ENCODE measurements around the gene RBFOX1.

The RBFOX1 gene

DNA sequence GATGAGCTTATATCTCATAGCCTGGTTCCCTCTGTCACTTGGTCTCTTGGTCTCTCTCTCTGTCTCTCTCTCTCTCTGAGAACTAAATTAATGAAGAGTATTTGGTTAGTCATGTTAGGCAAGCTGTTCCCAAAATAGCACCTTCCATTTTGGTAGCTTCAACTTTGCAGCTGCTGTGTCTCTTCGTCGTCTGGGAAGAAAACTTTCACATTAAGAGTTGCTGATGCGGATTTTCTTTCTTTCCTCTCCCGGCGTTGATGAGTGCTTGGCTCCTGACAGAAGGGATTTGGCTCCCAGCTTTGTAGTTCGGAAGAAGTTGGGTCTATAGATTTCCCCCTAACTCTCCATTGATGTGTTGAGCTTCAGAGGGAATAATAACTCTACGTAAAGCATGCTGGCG lies at the start of gene RBFOX1:
Gene RBFOX1, plus strand, starts transcription at position 235 of the 400 bp plus-strand sequence.
- DNase-seq = no peak

DNA sequence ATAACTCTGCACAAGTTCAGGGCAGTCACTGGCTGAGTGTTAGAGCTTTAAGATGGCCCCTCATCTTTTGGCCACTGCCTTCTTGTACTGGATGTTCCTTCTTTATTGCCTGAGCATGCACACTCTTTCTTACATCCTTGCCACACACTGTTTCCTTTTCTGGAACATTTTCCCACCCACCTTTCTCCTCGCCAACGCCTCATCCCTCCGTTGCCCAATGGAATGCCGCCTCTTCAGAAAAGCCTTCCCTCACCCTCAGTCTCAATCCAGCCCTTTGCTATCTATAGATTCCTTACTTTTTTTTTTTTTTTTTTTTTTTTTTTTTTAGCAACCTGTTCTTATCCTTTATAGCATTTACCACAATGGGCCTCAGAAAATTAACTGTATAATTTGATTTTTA lies 47.9 kb upstream of the RBFOX1 start:
- no peak for DNase-seq

DNA sequence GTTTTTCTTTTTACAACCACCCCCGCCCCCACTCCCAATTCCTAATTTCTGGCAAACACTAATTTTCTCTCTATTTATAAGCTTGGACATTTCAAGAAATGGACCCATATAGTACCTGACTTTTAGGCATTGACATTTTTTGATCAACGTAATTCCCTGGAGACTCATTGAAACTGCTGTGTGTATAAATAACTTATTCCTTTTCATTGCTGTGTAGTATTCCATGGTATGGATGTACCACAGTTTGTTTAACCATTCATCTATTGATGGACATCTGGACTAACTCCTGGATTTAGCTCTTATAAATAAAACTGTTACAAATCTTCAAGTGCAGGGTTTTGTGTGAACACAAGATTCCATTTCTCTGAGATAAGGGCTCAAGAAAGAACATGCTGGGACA lies 47.1 kb upstream of the RBFOX1 start:
- no peak for DNase-seq

DNA sequence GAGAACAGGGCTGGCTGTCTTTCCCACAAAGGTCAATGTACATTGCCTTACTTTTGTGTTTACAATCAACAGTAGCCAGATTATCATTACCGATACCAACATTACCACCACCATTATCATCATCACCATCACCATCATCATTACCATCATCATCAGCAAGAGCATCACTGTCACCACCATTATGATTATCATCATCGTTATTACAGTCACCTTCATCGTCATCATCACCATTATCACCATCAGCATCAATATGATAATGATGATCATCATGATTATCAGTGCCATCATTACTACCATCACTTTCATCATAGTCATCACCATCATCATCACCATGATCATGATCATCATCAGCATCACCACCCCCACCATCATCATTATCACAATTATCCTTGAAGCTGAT lies 43.3 kb upstream of the RBFOX1 start:
- DNase-seq = no peak

DNA sequence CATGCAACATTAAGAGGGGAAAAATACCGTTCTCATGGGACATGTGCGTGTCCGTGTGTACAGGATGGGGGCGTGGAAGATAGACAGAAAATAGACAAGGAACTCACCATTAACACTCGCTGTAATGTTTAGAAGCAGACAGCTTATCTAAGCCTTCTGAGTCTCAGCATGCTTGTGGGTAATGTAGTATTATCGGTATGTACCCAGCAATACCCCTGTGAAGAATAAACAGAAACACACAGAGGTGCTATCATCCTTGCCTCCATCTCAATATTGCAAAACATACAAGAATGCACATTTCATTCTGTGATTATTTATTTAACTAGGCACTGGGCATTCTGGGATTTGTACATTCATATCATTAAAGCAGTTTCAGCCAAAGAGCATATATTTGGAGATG lies 42.0 kb upstream of the RBFOX1 start:
- no peak for DNase-seq

DNA sequence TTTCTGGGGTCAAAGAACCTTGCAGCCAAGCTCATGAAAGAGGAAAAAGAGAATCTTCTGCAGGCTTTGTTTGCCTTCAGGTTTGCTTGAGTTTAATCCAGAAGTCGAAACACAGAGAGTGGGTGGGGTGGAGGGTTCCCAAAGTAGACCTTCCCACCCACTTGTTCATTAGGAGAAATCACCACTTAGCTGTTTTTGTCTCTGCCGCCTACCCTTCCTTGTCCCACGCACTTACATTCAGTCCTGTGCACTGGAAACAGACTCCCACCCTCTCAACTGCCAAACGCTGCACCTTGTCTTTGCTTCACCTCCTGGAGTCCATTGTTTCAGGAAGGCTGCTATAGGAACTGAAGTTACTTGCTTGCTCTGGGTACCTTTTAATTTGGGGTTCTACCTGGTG lies 38.6 kb upstream of the RBFOX1 start:
- no peak for DNase-seq

DNA sequence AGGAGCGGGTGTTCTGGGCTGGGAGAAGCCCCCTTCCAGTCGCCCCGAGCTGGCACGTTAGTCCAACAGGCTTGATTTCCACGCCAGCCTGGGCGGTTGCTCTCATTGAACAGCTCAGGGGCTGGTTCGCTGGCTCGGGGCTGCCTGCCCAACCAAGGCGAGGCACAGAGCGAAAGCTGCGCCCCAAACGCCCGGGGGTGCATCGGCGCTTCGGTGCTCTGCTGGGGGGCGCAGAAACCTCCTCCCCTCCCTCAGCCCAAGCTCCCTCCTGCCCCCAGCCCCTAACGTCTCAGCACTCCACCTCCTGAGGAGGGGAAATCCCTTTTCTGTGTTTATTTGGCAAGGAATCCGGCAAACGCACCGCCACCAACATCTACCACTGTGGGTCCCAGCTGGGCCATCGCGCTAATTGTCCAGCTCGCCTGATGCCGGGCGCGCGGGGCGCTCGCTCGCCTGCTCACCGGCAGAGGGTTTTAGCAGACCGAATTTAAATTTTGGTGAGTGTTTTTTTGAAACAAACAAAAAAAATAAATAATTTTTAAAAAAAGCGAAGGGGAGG lies 29.5 kb upstream of the RBFOX1 start:
- DNase-seq = no peak

DNA sequence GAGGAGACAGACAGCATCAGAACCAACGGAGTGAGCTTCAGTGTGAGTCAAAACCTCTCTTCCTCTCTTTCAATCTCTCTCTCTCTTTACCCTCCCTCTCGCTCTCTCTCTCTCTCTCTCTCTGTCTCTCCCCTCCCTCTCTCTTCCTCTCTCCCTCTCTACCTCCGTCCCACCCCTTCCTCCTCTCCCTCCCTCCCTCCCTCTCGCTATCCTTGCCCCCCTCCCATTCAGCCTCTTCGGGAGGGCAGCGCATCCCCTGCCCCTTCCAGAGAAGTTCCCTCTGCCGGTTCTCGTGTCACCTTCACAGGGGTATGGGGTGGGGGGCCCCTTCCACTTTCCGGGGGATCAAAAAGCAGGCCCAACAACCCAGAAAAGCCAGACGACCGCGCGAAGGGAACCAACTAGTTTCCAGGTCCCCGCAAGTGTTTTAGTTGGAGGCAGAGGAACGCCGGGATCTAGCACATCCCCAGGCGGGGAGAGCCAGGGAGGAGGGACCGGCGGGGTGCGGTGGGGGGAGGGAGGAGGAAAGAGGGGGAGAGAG lies 28.9 kb upstream of the RBFOX1 start:
- no peak for DNase-seq

DNA sequence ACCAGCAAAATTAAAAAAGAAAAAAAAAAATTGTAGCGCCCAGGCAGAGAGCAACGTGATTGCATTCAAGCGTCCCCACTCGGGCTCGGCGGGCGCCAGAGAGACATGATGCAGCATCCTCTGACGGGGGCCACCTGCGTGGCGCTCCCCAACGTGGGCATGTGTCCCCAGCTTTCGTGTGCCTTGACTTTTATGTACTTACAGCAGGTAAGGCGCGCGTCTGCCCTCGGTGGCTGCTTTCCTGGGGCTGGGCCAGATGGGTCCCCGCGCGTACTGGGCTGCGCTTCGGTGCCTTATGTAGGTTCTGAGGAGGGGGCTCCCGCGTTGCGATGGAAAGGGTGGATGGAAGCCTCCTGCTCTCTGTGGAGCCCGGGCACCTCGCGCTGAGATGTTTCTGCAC lies 28.4 kb upstream of the RBFOX1 start:
- no peak for DNase-seq

DNA sequence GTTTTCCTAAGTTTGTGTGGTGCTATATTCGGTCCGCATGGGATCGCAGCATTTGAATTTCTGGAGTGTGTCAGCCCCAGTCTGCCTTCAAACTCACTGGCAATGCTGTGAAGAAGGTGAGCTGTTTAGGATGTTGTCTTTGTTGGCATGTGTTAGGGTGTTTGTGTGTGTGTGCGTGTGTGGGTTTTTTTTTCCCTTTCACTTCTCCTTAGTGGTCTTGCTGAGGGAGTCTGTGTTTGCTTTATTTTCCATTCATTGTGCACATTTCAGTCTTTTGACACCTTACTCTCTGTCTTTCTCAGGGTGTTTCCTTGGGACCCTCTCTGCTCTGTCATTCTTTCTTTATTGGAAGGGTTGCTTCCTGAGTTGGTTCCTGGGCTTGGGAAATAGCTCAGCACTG lies 27.7 kb upstream of the RBFOX1 start:
- no peak for DNase-seq

DNA sequence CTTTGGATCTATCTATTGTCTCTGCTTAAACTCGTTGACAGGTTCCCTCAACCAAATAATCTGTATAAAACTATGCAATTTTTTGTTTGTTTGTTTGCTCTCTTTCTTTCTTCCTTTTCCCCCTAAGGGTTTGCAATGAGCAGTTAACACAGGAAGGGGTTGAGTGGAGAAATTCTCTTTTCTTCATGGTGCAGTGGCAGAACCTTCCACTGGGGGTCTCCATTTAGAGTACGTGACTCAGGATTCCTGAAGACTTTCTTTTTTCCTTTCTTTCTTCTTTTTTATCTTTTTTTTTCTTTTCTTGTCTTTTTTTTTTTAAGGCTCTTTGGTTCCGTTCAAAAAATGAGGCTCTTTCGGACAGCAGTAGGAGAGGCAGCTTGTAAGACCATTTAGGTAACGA lies 19.5 kb upstream of the RBFOX1 start:
- DNase-seq = no peak

DNA sequence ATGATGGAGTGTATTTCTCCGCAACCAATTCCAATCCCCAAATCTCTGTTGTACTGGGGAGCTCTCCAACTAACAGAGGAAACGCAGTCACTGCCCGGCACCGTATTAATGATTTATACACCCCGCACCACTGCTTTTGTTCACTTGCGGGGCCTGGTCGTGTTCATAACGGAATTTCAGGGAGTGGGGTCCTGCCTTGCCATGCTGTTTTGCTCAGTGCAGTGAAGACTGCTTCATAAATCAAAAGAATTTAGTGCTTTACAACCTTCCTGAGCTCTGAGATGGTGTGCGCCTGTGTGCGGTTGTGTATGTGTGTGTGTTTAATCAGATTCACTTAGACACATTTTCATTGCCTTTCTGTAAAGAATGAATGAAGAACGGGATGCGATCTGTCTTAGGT lies 18.5 kb upstream of the RBFOX1 start:
- DNase-seq = no peak

DNA sequence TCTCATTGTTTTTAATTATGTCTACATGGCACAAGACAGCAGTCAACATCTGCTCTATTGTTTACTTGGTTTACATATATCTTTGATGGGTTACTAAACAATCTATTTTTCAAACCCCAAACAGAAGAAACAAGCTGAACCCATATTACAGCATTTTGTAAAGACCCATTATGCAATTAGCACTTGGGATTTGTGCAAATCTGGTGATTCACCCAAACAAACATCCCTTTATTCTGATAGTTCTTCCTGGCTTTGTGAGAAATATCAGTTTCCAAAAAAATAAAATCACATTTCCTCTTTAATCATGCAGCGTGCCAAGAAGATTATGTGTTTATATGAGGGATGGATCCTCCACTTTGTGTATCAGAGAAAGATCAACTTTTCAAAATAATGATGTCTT lies 16.8 kb upstream of the RBFOX1 start:
- no peak for DNase-seq

DNA sequence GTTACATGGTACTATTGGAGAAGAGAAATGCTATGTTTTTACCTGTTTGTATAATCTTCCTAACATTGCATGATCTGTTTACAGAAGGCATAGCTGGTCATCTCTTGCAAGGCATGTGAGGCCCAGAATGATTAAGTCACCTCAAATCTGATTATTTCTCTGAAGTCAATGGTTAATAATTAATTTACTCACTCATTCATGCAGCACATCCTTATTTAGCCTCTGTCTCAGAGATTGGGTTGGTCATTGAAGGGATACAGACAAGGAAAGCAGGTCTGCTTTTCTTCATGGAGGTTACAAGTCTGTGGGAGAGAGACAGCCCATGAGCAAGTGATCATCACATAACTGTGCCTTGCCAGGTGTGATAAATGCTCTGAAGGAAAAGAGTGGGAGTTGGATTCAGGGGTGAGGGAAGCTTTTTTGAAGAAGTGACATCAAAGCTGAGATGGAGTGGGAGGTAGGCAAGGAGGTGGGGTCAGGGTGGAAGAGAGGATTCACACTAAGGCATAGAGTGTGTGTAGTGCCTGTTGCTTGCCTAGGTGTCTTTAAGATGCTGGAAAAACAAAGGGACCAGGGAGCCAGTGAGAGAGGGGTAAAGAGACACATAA lies 16.3 kb upstream of the RBFOX1 start:
- DNase-seq = no peak

DNA sequence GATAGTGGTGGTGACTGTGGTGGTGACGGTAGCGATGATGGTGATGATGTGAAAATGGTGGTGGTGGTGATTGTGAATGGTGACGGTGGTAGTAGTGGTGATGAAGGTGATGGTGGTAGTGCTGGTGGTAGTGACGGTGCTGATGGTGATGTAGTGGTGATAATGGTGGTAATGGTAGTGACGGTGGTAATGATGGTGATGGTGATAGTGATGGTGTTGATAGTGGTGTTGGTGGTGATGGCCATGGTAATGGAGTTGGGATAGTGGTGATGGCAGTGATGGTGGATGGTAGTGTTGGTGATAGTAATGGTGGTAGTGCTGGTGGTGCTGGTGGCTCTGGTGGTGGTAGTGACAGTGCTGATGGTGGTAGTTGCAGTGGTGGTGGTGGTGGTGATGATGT lies 14.7 kb upstream of the RBFOX1 start:
- no peak for DNase-seq

DNA sequence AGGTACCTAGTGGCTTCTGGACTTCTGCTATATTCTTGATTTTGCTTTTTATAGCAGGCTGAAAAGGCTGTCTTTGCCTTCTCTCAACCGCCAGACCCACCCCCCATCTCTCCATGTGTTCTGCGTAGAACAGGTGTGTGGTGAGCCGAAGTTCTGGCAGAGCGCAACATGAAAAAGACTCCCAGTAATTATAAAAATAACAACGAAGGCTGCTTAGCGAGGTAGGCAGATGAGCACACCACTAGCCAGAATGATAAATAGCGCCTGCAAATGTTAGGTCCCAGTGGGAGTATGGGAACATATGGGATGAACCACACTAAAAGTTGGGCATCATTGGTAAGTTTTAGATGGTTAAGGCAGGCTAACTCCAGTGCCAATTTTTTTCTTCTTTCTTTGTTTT lies 14.0 kb upstream of the RBFOX1 start:
- DNase-seq = no peak

DNA sequence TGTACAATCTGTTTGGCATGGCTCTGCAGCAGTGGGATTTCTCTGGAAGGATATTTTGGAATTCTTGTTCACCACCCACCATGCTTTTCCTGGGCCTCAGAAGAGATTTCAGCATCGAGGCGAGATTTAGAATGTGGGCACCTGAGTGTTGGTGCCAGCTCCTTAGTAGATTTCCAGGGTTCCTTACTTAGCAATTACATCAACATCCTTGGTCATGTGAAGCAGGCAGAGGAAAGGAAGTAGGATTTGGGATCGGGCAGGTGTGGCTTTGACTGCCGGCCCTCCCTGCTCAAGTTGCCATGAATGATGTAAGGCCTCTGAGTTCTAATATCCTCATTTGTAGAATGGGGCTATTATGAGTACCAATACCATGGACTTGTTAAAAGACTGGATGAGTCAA lies 13.1 kb upstream of the RBFOX1 start:
- DNase-seq = no peak

DNA sequence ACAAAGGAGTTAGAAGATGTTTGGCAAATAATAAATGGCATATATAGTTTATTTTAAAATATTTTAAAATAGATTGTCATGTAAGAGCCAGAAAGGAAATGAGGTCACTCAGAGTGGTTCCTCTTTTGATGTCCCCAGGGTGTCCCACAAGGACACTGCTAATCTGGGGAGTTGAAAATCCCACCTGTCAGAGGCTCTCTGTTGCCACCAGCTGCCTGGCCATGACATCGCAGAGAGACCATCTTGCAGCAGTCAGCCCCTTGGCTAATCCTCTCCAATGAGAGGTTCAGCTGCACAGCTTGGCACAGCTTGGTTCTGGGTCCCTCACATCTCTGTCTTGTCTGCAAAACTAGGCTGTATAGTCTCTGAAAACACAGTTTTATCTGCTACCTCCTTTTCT lies 11.0 kb upstream of the RBFOX1 start:
- DNase-seq = no peak

DNA sequence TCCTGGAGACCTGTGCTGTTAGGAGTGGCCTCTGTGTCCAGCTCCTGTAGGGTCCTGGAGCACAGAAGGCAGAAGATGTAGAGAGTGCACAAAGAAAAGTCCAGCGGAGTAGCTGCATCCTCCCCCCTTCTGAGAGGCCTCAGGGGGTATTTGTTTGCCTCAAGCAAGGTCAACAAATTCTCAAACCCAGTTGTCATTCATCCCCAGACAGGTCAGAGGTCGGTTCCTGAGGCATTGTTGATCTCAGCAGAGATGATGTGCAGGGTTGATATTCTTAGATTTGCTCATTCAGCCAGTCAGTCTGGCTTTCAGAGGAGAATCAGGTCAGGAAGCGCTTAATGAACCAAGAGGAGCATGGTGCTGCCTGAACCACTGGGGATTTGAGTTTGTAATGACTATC lies 8.3 kb upstream of the RBFOX1 start:
- no peak for DNase-seq

DNA sequence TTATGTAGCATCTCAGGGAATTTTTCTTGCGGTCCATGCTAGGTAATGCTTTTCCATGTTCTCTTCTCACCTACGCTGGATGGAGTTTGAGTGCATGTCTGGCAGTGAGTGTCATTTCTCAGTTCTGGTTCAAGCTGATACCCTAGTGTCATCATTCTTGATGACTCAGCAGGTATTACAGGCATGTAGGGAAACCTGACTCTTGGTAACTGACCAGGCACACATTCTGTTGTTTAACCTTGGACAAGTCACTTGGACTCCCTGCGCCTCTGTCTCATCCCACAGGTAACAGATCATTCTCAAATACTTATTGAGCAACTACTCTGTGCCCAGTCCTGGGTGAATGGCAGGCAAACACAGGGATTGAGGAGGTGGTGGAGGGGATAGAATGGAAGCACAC lies 6.8 kb upstream of the RBFOX1 start:
- no peak for DNase-seq

DNA sequence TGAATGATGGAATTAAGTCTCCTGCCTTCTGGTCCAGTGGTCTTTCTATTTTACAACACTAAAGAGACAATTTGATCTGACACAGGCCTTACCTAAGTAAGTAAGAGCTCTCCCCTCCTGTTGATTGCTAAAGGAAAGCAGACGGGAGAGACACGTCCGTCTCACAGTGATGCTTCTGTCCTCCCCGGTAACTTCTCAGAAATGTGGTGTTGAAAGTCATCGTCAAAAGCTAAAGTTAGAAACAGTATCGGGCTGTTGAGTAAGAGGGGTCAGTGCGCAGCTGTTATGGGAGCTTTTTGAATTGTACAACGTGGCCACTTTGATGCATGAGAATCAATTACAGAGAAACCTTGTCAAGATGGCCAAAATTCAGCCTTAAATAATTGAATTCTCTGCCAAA lies 1.9 kb upstream of the RBFOX1 start:
- DNase-seq = no peak

DNA sequence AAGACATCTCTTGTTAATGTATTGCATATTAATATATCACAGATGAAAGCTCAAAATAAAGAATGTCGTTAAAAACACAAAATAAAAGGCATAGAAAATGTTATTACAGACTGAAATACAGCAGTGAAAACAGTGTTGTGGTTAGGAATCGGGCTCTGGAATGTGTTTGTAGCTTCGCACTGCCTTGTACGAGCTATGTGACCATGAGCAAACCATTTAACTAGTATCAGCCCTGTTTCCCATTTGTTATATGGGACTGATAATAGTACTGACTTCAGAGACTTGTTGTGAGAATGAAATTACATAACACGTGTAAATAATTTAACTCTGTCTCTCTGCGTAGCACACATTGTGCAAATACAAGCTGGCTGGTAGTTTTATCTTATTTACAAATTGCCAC lies 648 bp upstream of the RBFOX1 start:
- DNase-seq = no peak

DNA sequence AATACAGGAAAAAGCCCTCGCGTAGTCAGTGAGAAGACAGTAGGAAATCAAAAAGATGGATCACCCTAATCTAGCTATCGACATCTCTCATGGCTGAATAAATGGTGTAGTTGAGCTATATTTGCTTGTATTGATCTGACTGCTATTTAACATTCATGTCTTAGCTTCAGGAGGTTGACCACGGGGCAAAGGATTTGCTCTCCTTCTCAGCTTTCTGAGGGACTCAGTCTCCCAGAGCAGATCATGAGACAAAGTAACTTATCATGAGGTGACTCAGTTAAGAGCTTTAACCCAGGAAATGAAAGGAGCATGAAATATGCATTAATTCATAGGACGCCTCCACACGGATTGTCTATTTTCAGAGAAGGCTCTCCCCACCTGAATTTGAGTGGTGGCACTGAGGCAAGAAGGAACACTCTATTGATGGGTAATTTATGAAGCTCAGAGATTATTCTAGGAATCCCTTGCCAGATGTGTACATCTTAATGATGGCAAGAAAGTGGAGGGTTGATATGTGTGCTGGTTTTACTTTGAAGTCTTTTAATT lies 608 bp downstream of the RBFOX1 start:
- DNase-seq = no peak

DNA sequence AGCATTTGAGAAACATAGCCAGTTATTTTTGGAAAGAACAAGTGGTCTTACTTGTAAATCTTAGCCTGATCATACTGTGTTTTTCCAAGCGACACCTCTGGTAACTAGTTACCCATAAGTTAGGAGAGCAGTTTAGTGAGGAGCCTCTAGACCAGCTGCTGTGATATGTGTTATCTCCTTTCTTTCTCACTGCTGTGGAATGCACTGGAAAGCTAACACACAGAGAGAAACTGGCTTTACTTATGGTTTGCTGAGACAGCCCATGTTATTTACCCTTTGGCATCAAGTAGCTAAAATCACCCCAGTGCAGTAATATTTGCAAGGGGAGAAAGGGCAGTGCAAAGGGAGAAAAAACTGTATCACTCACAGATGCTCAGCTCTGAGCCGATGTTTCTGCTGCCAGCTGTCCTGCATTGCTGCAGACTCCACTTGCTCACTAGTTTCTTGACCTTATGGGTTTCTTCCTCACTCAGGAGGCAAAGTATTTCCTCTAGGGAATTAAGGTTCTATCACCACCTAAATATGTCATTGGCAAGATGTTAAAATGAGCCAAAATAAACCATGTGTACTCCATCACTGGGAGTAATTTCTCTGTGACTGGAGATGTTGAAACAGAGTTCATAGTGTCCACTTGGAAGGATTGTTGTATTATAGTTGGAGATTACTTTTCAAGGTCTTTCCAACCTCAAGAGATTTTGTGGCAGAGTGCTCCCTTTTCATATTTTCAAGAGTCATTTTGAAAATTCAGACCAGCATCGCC lies 2.3 kb downstream of the RBFOX1 start:
- DNase-seq = no peak

Measured in SW 1271 (cell line).